CD4-positive, alpha-beta memory T cell (primary cell): ENCODE measurements around the gene CRACR2A. TPM values are rescaled to one million over a fixed set of nuclear protein-coding genes. Genes with fewer than 3 reads are reported as not detected.

Experiments used
- CTCF ChIA-PET: fragments of 350-600 bp; sonication (Branson Sonifier 250); formaldehyde crosslinking; loops from one replicate; lab custom pipeline; 2021; ENCODE audit warnings: inconsistent platforms; ENCODE audit not compliant: partially characterized antibody; lab: Charles Lee
- POLR2A ChIA-PET: fragments of 350-600 bp; sonication (Branson Sonifier 250); formaldehyde crosslinking; loops from one replicate; lab custom pipeline; 2021; ENCODE audit not compliant: partially characterized antibody; lab: Charles Lee
- DNase-seq, 5 donors: peaks; one replicate each; pipeline versions ENCODE4 v3.0.0 to v3.0.0-alpha.2; 2020 to 2022; ENCODE audit warnings: mixed read lengths in 1 of 5
- H3K27ac ChIP-seq: one replicate; pipeline ENCODE4 v1.7.0; 2013; ENCODE audit warnings: low read depth, low read length
- H3K27me3 ChIP-seq: 2 replicates; pipeline ENCODE4 v1.7.0; 2013; ENCODE audit warnings: mild to moderate bottlenecking, low read length, moderate library complexity; ENCODE audit not compliant: insufficient read depth
- H3K36me3 ChIP-seq: 2 replicates; pipeline ENCODE4 v1.7.0; 2013; ENCODE audit warnings: mild to moderate bottlenecking, low read length, moderate library complexity; ENCODE audit not compliant: insufficient read depth
- H3K4me1 ChIP-seq: 2 replicates; pipeline ENCODE4 v1.7.0; 2013; ENCODE audit warnings: mild to moderate bottlenecking, low read length, moderate library complexity; ENCODE audit not compliant: insufficient read depth
- H3K4me3 ChIP-seq, 2 donors: one replicate each; pipeline ENCODE4 v1.7.0; 2013; ENCODE audit warnings: low read length in 2 of 2, mild to moderate bottlenecking in 1 of 2
- H3K9me3 ChIP-seq, 2 donors: one replicate each; pipeline ENCODE4 v1.7.0; 2013; ENCODE audit warnings: low read length in 2 of 2, control low read depth in 1 of 2; ENCODE audit not compliant: control insufficient read depth in 1 of 2
- H3K27ac Mint-ChIP-seq, 7 donors: one replicate each; pipeline ENCODE4 v1.8.0; 2020 to 2021; ENCODE audit warnings: mixed read lengths in 7 of 7, mild to moderate bottlenecking in 6 of 7, inconsistent platforms in 3 of 7, moderate library complexity in 3 of 7
- H3K27me3 Mint-ChIP-seq, 2 donors: one replicate each; pipeline ENCODE4 v1.8.0; 2020 to 2021; ENCODE audit warnings: mixed read lengths in 2 of 2
- H3K36me3 Mint-ChIP-seq, 2 donors: one replicate each; pipeline ENCODE4 v1.8.0; 2020 to 2021; ENCODE audit warnings: mixed read lengths in 2 of 2, inconsistent platforms in 1 of 2, mild to moderate bottlenecking in 1 of 2
- H3K4me1 Mint-ChIP-seq, 4 donors: one replicate each; pipeline ENCODE4 v1.8.0; 2020 to 2021; ENCODE audit warnings: mixed read lengths in 4 of 4, mild to moderate bottlenecking in 1 of 4
- H3K4me3 Mint-ChIP-seq, 8 donors: one replicate each; pipeline ENCODE4 v1.8.0; 2020 to 2021; ENCODE audit warnings: mixed read lengths in 8 of 8, mild to moderate bottlenecking in 7 of 8, moderate library complexity in 6 of 8, inconsistent platforms in 3 of 8
- H3K9me3 Mint-ChIP-seq, 8 donors: one replicate each; pipeline ENCODE4 v1.8.0; 2020 to 2021; ENCODE audit warnings: mixed read lengths in 8 of 8, mild to moderate bottlenecking in 5 of 8, inconsistent platforms in 3 of 8, moderate library complexity in 1 of 8
- intact Hi-C: fragments of 100-400 bp; cut with micrococcal nuclease; formaldehyde crosslinking; loops from one replicate; pipeline ENCODE4 v1.15.1; 2023
- polyA plus RNA-seq, 2 donors: library from polyadenylated mRNA; unstranded; fragments of 300-500 nt; fragmentation: Illumina TruSeq; gene quantifications; one replicate each; pipeline ENCODE4 v1.2.3, GENCODE V29; 2021
- total RNA-seq, 2 experiments: library from RNA; stranded (reverse); gene quantifications; one replicate each; pipeline ENCODE4 v1.2.3, GENCODE V29; 2021

The CRACR2A gene
- total and polyA plus RNA-seq, 4 experiments from 2014 or later: 5.6 to 37.6 (median 27.9) TPM

- Mint-ChIP-seq H3K9me3 (peaks cover 0 to 4% (median 0%) of the 10 kb centered on the region in 8 donors), H3K4me3 (no peak overlapping the region), H3K27ac (no peak overlapping the region), H3K27me3 (peaks cover 6 to 11% of the 10 kb centered on the region in 2 donors), H3K36me3 (no peaks in the 10 kb centered on the region), H3K4me1 (no peaks in the 10 kb centered on the region)
- Histone ChIP-seq H3K27ac (no peak overlapping the region), H3K4me1 (no peaks in the 10 kb centered on the region), H3K36me3 (no peaks in the 10 kb centered on the region), H3K27me3 (no peaks in the 10 kb centered on the region), H3K4me3 (no peak overlapping the region), H3K9me3 (no peaks in the 10 kb centered on the region)
- ChIA-PET POLR2A (no interaction called here), CTCF (no interaction called here)
- intact Hi-C loops: no loop called here
- DNase-seq: no peak
These were observed 173.3 kb downstream of the CRACR2A start for GRCh38 chr12:3579446-3580093.

- Histone ChIP-seq H3K27ac (no peak overlapping the region), H3K36me3 (no peaks in the 10 kb centered on the region), H3K4me3 (no peak overlapping the region), H3K4me1 (no peaks in the 10 kb centered on the region), H3K27me3 (no peaks in the 10 kb centered on the region), H3K9me3 (no peaks in the 10 kb centered on the region)
- Mint-ChIP-seq H3K36me3 (no peaks in the 10 kb centered on the region), H3K27ac (no peak overlapping the region), H3K9me3 (peaks cover 0 to 2% (median 0%) of the 10 kb centered on the region in 8 donors), H3K27me3 (peaks cover 4 to 11% of the 10 kb centered on the region in 2 donors), H3K4me1 (no peaks in the 10 kb centered on the region), H3K4me3 (no peak overlapping the region)
- intact Hi-C loops: no loop called here
- DNase-seq: no peak
- ChIA-PET POLR2A (no interaction called here), CTCF (interaction anchor here (1.0 kb wide), 1 partner anchor 279 kb away, joined by 3 read pairs; no protein-coding TSS in a partner anchor)
These were observed 174.4 kb downstream of the CRACR2A start for GRCh38 chr12:3578557-3578956.

GRCh38 chr12:3576891-3577290, 176.0 kb downstream of the CRACR2A start:
- CTCF ChIA-PET: no interaction called here
- intact Hi-C loops: no loop called here
- Histone ChIP-seq H3K27me3 (no peaks in the 10 kb centered on the region), H3K36me3 (no peaks in the 10 kb centered on the region), H3K9me3 (no peaks in the 10 kb centered on the region), H3K27ac (no peak overlapping the region), H3K4me3 (no peak overlapping the region), H3K4me1 (no peaks in the 10 kb centered on the region)
- POLR2A ChIA-PET: no interaction called here
- Mint-ChIP-seq H3K4me3 (no peak overlapping the region), H3K4me1 (peaks cover 0 to 1% (median 0%) of the 10 kb centered on the region in 4 donors), H3K9me3 (peaks cover 0 to 2% (median 0%) of the 10 kb centered on the region in 8 donors), H3K27ac (no peak overlapping the region), H3K36me3 (no peaks in the 10 kb centered on the region), H3K27me3 (peaks cover 3 to 11% of the 10 kb centered on the region in 2 donors)
- no peak for DNase-seq

- Mint-ChIP-seq H3K36me3 (no peaks in the 10 kb centered on the region), H3K4me3 (no peak overlapping the region), H3K9me3 (no peaks in the 10 kb centered on the region), H3K27me3 (peaks cover 3 to 9% of the 10 kb centered on the region in 2 donors), H3K4me1 (peaks cover 0 to 1% (median 0%) of the 10 kb centered on the region in 4 donors), H3K27ac (no peak overlapping the region)
- no peaks in the 10 kb centered on the region for H3K27me3 ChIP-seq
- CTCF ChIA-PET: no interaction called here
- POLR2A ChIA-PET: no interaction called here
- H3K36me3 ChIP-seq: no peaks in the 10 kb centered on the region
- no peak overlapping the region for H3K27ac ChIP-seq
- no peaks in the 10 kb centered on the region for H3K4me1 ChIP-seq
- H3K9me3 ChIP-seq: no peaks in the 10 kb centered on the region
- DNase-seq: no peak
- H3K4me3 ChIP-seq: no peak overlapping the region
- intact Hi-C loops: no loop called here
These were observed 177.9 kb downstream of the CRACR2A start for GRCh38 chr12:3574986-3575385.

- Mint-ChIP-seq H3K9me3 (no peaks in the 10 kb centered on the region), H3K4me3 (no peak overlapping the region), H3K27ac (peak overlapping the region in 1 of 7 donors; percentile 71), H3K4me1 (peaks cover 0 to 1% (median 0%) of the 10 kb centered on the region in 4 donors), H3K27me3 (peaks cover 10 to 15% of the 10 kb centered on the region in 2 donors), H3K36me3 (no peaks in the 10 kb centered on the region)
- Histone ChIP-seq H3K27ac (no peak overlapping the region), H3K4me3 (no peak overlapping the region), H3K4me1 (no peaks in the 10 kb centered on the region), H3K9me3 (no peaks in the 10 kb centered on the region), H3K27me3 (no peaks in the 10 kb centered on the region), H3K36me3 (no peaks in the 10 kb centered on the region)
- intact Hi-C loops: no loop called here
- POLR2A ChIA-PET: interaction anchor here (1.1 kb wide), 1 partner anchor 180 kb away, joined by 3 read pairs; the partner anchor contains the start of gene CRACR2A
- DNase-seq: no peak
- CTCF ChIA-PET: interaction anchor here (1.2 kb wide), 1 partner anchor 272 kb away, joined by 3 read pairs; no protein-coding TSS in a partner anchor
These were observed 180.3 kb downstream of the CRACR2A start for GRCh38 chr12:3572560-3572959.

GRCh38 chr12:3571724-3572123, 181.2 kb downstream of the CRACR2A start:
- POLR2A ChIA-PET: interaction anchor here (1.1 kb wide), 1 partner anchor 181 kb away, joined by 3 read pairs; the partner anchor contains the start of gene CRACR2A
- H3K36me3 ChIP-seq: no peaks in the 10 kb centered on the region
- no peak overlapping the region for H3K4me3 ChIP-seq
- Mint-ChIP-seq H3K9me3 (no peaks in the 10 kb centered on the region), H3K36me3 (no peaks in the 10 kb centered on the region), H3K27me3 (peaks cover 7 to 13% of the 10 kb centered on the region in 2 donors), H3K27ac (no peak overlapping the region), H3K4me1 (peaks cover 0 to 1% (median 0%) of the 10 kb centered on the region in 4 donors), H3K4me3 (no peak overlapping the region)
- no peaks in the 10 kb centered on the region for H3K9me3 ChIP-seq
- intact Hi-C loops: no loop called here
- no peaks in the 10 kb centered on the region for H3K27me3 ChIP-seq
- no peak overlapping the region for H3K27ac ChIP-seq
- no peaks in the 10 kb centered on the region for H3K4me1 ChIP-seq
- CTCF ChIA-PET: no interaction called here
- DNase-seq: no peak

GRCh38 chr12:3571323-3571722, 181.6 kb downstream of the CRACR2A start:
- H3K27ac ChIP-seq: no peak overlapping the region
- H3K4me3 ChIP-seq: no peak overlapping the region
- Mint-ChIP-seq H3K27ac (no peak overlapping the region), H3K36me3 (no peaks in the 10 kb centered on the region), H3K4me1 (peaks cover 0 to 1% (median 0%) of the 10 kb centered on the region in 4 donors), H3K27me3 (peaks cover 7 to 11% of the 10 kb centered on the region in 2 donors), H3K4me3 (no peak overlapping the region), H3K9me3 (no peaks in the 10 kb centered on the region)
- intact Hi-C loops: no loop called here
- ChIA-PET CTCF (no interaction called here), POLR2A (no interaction called here)
- H3K36me3 ChIP-seq: no peaks in the 10 kb centered on the region
- H3K4me1 ChIP-seq: no peaks in the 10 kb centered on the region
- no peak for DNase-seq
- H3K9me3 ChIP-seq: no peaks in the 10 kb centered on the region
- H3K27me3 ChIP-seq: no peaks in the 10 kb centered on the region
